ENCODE data around the gene EDDM3A. TPM values are rescaled to one million over a fixed set of nuclear protein-coding genes. Genes with fewer than 3 reads are reported as not detected.
"Not testable (repeated sequence)": the region's sequence is repeated elsewhere in the genome, so short reads cannot be mapped to it uniquely, and the experiment has no call there.

EDDM3A gene
- total RNA-seq, 4 donors from 2014 or later, result not detected

- H3K4me3 ChIP-seq, result no peak overlapping the region
- 90 to 94% methylated on average over 5 of the region's 5 CpGs for WGBS, 2 donors
Measured at GRCh38 chr14:20732477-20732876, 13.2 kb upstream of the EDDM3A start.

GRCh38 chr14:20732979-20733635 is 12.6 kb upstream of the EDDM3A start:
- Histone ChIP-seq H3K4me1 (peaks cover 0 to 9% (median 0%) of the 10 kb centered on the region in 4 donors), H3K27me3 (no peaks in the 10 kb centered on the region), H3K4me3 (no peak overlapping the region), H3K9me3 (no peaks in the 10 kb centered on the region), H3K27ac (peak overlapping the region in 1 of 4 donors; percentile 3), H3K36me3 (no peaks in the 10 kb centered on the region)
- TF ChIP-seq EP300 (IDR thresholded peaks at IDR 0.05) (peak in 1 of 2 donors; percentile 32), POLR2A (IDR thresholded peaks at IDR 0.05) (no peak), CTCF (IDR thresholded peaks at IDR 0.05) (no peak)
- no peak for DNase-seq (ENCODE audit: low spot score in 2 of 2)
- 62 to 69% methylated on average over 6 of the region's 6 CpGs for WGBS, 2 donors

More at GRCh38 chr14:20732477-20732876, 13.2 kb upstream of the EDDM3A start:
- H3K27me3 ChIP-seq, result no peaks in the 10 kb centered on the region
- no peak for TF ChIP-seq EP300 (IDR thresholded peaks at IDR 0.05)
- no peak for TF ChIP-seq CTCF (IDR thresholded peaks at IDR 0.05)
- TF ChIP-seq POLR2A (IDR thresholded peaks at IDR 0.05), result no peak
- no peak for DNase-seq (ENCODE audit: low spot score in 2 of 2)
- H3K9me3 ChIP-seq, result no peaks in the 10 kb centered on the region
- no peaks in the 10 kb centered on the region for H3K36me3 ChIP-seq
- H3K4me1 ChIP-seq, result peaks cover 0 to 9% (median 0%) of the 10 kb centered on the region in 4 donors
- H3K27ac ChIP-seq, result peak overlapping the region in 1 of 4 donors; percentile 3

GRCh38 chr14:20733684-20734429 is 11.8 kb upstream of the EDDM3A start:
- 39 to 49% methylated on average over 6 of the region's 6 CpGs for whole genome bisulfite sequencing, 2 donors
- Histone ChIP-seq H3K4me1 (peaks cover 0 to 9% (median 0%) of the 10 kb centered on the region in 4 donors), H3K36me3 (no peaks in the 10 kb centered on the region), H3K27ac (peak overlapping the region in 1 of 4 donors; percentile 3), H3K9me3 (no peaks in the 10 kb centered on the region), H3K4me3 (no peak overlapping the region), H3K27me3 (no peaks in the 10 kb centered on the region)
- no peak for DNase-seq (ENCODE audit: low spot score in 2 of 2)
- TF ChIP-seq POLR2A (IDR thresholded peaks at IDR 0.05), result no peak
- TF ChIP-seq CTCF (IDR thresholded peaks at IDR 0.05), result no peak
- TF ChIP-seq EP300 (IDR thresholded peaks at IDR 0.05), result no peak

GRCh38 chr14:20734430-20734806 is 11.3 kb upstream of the EDDM3A start:
- WGBS, 2 donors, result 45 to 46% methylated on average over 4 of the region's 4 CpGs
- Histone ChIP-seq H3K9me3 (no peaks in the 10 kb centered on the region), H3K4me1 (peaks cover 0 to 9% (median 0%) of the 10 kb centered on the region in 4 donors), H3K36me3 (no peaks in the 10 kb centered on the region), H3K27me3 (no peaks in the 10 kb centered on the region), H3K4me3 (no peak overlapping the region), H3K27ac (no peak overlapping the region)
- TF ChIP-seq EP300 (IDR thresholded peaks at IDR 0.05), result no peak
- no peak for TF ChIP-seq POLR2A (IDR thresholded peaks at IDR 0.05)
- TF ChIP-seq CTCF (IDR thresholded peaks at IDR 0.05), result no peak
- no peak for DNase-seq (ENCODE audit: low spot score in 2 of 2)

- not testable (repeated sequence) for H3K4me3 ChIP-seq; H3K27ac ChIP-seq; H3K4me1 ChIP-seq; DNase-seq (ENCODE audit: low spot score in 2 of 2); H3K9me3 ChIP-seq; H3K36me3 ChIP-seq; H3K27me3 ChIP-seq
- 80 to 94% methylated on average over 7 of the region's 7 CpGs for WGBS, 2 donors
Measured at GRCh38 chr14:20738292-20738691, 7.4 kb upstream of the EDDM3A start.

All from tibial nerve (tissue), 4 donors.